Activated T-cell treated with anti-CD3 and anti-CD28 coated beads for 48 hours (primary cell): ENCODE results near the gene ZNF140.
A peak's percentile ranks its signal among the peaks of the same experiment; 100 is the strongest.

Experiments used
- DNase-seq: peaks from one replicate; pipeline ENCODE4 v3.0.0-alpha.2; 2020; ENCODE audit warnings: low read depth

The ZNF140 gene

GRCh38 chr12:133130038-133130807 is 49.5 kb downstream of the ZNF140 start, which contains the start of the genes ZNF10 and ZNF891:
Gene ZNF10 (plus strand): TSS chr12:133130627. CDS start chr12:133144493, 13,866 bp downstream.
Gene ZNF891 (minus strand): TSS chr12:133130274. CDS start chr12:133121918, 8,356 bp downstream.
- peak; percentile 96 for DNase-seq

GRCh38 chr12:133130808-133131128 is 50.0 kb downstream of the ZNF140 start:
- peak; percentile 24 for DNase-seq

GRCh38 chr12:133135747-133136146 is 55.0 kb downstream of the ZNF140 start:
- DNase-seq: no peak

- DNase-seq: no peak
Observed at GRCh38 chr12:133145981-133146380, 65.3 kb downstream of the ZNF140 start.

GRCh38 chr12:133156125-133156690 is 75.5 kb downstream of the ZNF140 start:
- DNase-seq: no peak
